ENCODE data around the gene AAK1.
"Not testable (repeated sequence)": the region's sequence is repeated elsewhere in the genome, so short reads cannot be mapped to it uniquely, and the experiment has no call there.

The AAK1 gene

DNA sequence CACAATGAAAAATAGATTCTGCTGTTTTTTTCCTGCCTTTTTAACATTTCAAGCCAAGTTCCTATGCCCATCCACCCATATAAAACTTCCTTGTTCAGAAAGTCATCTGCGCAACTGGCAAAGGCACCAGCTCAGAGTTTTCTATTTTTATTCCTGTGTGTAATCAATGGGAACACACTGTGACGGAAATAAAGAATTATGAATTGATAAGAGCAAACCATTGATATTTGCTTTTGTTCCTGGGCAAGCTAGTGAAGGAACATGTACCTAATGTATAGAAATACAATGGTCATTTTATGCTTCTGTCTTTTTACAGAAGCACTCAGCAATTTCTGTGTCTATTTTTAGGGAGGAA is 30.8 kb upstream of the AAK1 start:
- DNase-seq (ENCODE audit: low read depth) = no peak
- TF ChIP-seq, protein P1, sequence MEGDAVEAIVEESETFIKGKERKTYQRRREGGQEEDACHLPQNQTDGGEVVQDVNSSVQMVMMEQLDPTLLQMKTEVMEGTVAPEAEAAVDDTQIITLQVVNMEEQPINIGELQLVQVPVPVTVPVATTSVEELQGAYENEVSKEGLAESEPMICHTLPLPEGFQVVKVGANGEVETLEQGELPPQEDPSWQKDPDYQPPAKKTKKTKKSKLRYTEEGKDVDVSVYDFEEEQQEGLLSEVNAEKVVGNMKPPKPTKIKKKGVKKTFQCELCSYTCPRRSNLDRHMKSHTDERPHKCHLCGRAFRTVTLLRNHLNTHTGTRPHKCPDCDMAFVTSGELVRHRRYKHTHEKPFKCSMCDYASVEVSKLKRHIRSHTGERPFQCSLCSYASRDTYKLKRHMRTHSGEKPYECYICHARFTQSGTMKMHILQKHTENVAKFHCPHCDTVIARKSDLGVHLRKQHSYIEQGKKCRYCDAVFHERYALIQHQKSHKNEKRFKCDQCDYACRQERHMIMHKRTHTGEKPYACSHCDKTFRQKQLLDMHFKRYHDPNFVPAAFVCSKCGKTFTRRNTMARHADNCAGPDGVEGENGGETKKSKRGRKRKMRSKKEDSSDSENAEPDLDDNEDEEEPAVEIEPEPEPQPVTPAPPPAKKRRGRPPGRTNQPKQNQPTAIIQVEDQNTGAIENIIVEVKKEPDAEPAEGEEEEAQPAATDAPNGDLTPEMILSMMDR (IDR thresholded peaks at IDR 0.05; ENCODE audit: low read depth, low read length, missing control alignments) = no peak
- H3K4me3 ChIP-seq (ENCODE audit: low read depth, low read length) = no peak overlapping the region

DNA sequence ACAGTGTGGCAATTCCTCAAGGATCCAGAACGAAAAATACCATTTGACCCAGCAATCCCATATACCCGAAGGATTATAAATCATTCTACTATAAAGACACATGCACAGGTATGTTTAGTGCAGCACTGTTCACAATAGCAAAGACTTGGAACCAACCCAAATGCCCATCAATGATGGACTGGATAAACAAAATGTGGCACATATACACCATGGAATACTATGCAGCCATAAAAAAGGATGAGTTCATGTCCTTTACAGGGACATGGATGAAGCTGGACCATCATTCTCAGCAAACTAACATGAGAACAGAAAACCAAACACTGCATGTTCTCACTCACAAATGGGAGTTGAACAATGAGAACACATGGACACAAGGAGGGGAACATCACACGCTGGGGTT is 29.6 kb upstream of the AAK1 start:
- not testable (repeated sequence) for DNase-seq (ENCODE audit: low read depth); H3K4me3 ChIP-seq (ENCODE audit: low read depth, low read length)

DNA sequence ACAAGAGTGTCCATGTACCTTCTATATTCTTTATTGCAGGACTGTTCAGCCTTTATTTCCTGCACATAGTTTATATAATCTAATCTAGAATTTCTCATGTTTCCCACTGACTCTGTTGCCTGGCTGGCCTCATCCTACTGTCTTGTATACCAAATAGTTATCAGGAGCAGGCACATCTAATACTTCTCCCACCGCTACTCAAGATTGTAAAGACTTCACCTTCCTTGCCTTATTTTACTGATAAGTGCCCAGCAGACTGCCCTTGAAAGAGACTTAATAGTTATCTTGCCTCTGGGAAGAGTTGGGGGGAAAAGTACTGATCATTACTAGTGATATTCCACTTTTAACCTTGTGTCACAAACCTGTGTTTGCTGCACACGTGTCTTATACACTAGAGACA is 26.1 kb upstream of the AAK1 start:
- TF ChIP-seq, protein P1 (IDR thresholded peaks at IDR 0.05; ENCODE audit: low read depth, low read length, missing control alignments) = no peak
- H3K4me3 ChIP-seq (ENCODE audit: low read depth, low read length) = no peak overlapping the region
- no peak for DNase-seq (ENCODE audit: low read depth)

DNA sequence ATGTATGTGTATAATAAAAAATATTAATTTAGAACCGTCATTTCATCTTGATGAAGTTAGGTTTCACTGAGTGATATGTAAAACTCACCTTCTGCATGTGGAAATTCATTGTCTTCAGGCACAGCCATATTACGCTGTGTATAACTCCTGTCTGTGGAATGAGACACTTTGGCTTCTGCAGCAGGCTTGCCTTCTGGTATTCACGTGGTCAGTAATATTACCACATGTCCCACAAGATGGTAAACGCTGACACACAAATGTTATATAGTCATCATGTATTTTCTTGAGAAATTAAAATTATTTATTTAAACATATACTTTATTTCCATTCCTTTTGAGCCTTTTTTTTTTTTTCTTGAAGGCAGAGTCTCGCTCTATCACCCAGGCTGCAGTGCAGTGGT is 25.1 kb upstream of the AAK1 start:
- TF ChIP-seq, protein P1 (IDR thresholded peaks at IDR 0.05; ENCODE audit: low read depth, low read length, missing control alignments) = no peak
- H3K4me3 ChIP-seq (ENCODE audit: low read depth, low read length) = no peak overlapping the region
- no peak for DNase-seq (ENCODE audit: low read depth)

DNA sequence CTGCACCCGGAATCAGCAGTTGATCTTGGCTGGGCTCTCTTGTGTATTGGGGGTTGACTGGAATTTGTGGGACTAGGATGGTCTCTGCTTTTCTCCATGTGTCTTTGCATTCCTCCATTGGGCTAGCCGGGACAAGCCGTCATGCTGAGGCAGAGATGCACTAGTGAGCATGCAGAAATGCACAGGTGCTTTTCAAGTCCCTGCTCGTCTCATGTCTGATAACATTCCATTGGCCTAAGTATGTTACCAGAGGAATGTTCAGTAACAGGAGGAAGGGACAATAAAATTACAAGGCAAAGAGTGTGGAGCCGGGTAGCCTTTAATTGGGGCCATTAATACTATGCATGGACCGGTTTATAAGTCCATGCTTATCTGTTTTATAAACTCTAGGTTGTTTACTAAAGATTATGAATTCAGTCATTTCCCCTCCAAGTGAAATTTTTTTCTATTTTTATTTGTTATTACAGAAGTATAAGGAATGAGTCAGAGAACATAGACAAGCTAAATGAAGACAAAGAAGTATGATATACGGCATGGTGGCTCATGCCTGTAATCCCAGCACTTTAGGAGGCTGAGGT is 24.4 kb upstream of the AAK1 start:
- no peak overlapping the region for H3K4me3 ChIP-seq (ENCODE audit: low read depth, low read length)
- no peak for DNase-seq (ENCODE audit: low read depth)
- TF ChIP-seq, protein P1 (IDR thresholded peaks at IDR 0.05; ENCODE audit: low read depth, low read length, missing control alignments) = no peak

DNA sequence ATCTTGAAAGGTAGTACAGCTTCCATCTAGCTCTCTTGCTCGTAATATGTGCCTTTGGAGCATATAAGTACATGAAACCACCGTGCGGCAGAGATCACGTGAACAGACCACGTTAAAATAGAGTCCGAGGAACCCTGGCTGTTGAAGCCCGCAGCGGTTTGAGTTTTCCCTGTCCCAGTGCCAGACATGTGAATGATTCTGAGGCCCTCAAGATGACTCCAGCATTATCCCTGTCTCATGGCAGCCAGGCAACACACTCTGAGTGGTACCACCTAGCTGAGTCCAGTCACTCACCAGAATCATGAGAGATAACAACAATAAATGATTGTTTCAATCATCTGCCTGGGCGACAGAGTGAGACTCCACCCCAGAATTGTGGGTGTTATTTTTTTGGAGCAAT is 21.6 kb upstream of the AAK1 start:
- DNase-seq (ENCODE audit: low read depth) = no peak
- H3K4me3 ChIP-seq (ENCODE audit: low read depth, low read length) = no peak overlapping the region
- TF ChIP-seq, protein P1 (IDR thresholded peaks at IDR 0.05; ENCODE audit: low read depth, low read length, missing control alignments) = no peak

DNA sequence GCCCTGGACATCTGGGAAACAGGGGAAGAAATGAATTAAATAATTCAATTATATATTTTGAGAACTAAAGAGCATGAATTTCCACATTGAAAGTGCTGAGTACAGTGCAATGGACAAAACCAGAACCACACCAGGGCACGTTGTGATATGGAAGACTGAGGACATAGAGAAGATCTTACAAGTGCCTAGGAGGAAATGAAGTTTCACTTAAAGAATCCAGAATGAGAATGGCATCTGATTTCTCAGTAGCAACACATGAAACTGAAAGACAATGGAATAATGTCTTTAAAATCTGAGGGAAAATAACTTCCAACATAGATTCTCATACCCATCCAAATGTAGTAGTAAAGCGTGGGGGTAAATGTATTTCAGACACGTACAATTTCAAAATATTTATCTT is 20.3 kb upstream of the AAK1 start:
- no peak overlapping the region for H3K4me3 ChIP-seq (ENCODE audit: low read depth, low read length)
- DNase-seq (ENCODE audit: low read depth) = no peak
- TF ChIP-seq, protein P1 (IDR thresholded peaks at IDR 0.05; ENCODE audit: low read depth, low read length, missing control alignments) = no peak

DNA sequence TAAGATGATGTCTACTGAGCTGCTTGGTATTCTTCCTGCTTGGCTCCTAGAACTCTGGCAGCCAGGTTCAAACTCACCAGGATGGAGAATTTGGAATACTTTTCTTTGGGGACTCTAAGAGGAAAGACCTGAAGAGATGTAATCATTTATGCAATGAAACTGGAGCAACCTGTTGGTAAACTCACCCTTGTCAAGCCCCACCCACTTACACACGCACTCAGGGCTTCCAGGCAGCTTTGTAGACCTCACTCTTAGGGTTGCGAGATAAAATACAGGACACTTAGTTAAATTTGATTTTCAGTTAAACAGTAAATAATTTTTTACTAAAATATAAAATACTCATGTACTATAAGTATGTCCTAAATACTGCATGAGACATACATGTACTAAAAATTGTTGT is 19.0 kb upstream of the AAK1 start:
- H3K4me3 ChIP-seq (ENCODE audit: low read depth, low read length); DNase-seq (ENCODE audit: low read depth): not testable (repeated sequence)
